GM19468 (cell line): ENCODE results near the gene CDC42EP5.

Experiments
- ATAC-seq: cut with Tn5 transposase; IDR thresholded peaks from one replicate; pipeline ENCODE4 v1.9.1; 2021; ENCODE audit warnings: mild to moderate bottlenecking, moderate library complexity, moderate number of reproducible peaks; ENCODE audit not compliant: unreplicated experiment; ENCODE audit errors: extremely low read depth

Gene CDC42EP5

DNA sequence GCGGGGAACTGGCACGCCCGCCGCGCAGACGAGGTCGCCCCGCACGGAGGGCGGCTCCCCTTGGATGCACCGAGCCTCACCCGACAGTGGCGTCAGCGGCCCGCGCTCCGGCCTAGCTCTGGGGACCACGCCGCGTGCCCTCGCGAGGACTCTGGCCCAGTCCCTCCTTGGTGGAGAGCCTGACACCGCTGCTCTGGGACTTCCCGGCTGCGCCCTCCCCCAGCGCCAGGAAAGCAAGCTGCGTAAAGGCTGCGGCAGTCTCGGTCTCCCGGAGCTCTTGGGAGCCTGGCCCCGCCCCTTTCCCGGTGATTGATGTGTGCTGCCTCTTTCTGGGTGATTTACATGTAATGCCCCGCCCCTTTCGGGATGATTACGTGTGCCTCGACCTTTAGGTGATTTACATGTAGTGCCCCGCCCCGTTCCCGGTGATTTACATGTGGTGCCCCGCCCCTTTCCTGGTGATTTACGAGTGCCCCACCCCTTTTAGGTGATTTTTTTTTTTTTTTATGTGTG, 9.5 kb downstream of the CDC42EP5 start, which contains the start of gene LENG9:
LENG9 (minus strand) TSS at position 248 of the 513 bp plus-strand sequence. CDS start 252 bp downstream, outside the sequence.
- peak; percentile 23 for ATAC-seq

- no peak for ATAC-seq
Measured at GRCh38 chr19:54462655-54463530, 10.2 kb downstream of the CDC42EP5 start.

GRCh38 chr19:54462047-54462654, 10.9 kb downstream of the CDC42EP5 start:
- no peak for ATAC-seq

DNA sequence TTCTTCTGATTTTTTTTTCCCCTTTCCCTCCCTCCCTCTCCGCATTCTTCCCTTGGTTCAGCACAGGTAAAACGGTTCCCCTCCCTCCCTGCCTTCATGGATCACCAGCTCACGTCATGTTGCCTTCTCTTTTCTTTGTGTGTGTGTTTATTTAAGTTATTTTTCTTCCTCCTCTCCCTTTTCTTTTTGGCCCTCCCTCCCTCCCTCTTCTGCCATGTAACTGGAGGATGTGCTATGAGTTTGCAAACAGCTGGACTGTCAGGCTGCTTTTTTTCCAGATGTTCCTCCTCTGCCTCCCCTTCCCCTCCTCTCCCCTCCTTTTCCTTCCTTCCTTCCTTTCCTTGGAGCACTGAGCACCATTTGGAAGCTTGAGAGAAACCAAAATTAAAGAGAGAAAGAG, 11.5 kb downstream of the CDC42EP5 start:
- no peak for ATAC-seq

DNA sequence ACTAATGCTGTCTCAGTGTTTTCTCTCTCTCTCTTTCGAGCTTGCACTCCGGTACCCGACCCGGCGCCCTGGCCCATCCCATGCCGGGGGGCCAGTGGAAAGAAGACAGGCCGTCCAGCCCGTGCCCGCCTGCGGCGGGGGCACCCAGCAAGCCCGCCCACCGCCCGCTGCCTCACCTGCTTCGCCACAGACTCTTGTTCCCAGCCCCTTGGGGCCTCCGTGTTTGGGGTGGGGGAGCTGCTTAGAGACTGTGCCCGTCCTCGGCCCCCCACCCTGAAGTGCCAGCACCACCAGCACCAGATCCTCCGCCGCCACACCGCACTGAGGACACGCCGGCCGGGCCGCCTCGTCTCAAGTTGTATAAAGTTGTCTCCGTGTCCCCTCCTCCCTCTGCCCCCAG, 11.9 kb downstream of the CDC42EP5 start:
- no peak for ATAC-seq

DNA sequence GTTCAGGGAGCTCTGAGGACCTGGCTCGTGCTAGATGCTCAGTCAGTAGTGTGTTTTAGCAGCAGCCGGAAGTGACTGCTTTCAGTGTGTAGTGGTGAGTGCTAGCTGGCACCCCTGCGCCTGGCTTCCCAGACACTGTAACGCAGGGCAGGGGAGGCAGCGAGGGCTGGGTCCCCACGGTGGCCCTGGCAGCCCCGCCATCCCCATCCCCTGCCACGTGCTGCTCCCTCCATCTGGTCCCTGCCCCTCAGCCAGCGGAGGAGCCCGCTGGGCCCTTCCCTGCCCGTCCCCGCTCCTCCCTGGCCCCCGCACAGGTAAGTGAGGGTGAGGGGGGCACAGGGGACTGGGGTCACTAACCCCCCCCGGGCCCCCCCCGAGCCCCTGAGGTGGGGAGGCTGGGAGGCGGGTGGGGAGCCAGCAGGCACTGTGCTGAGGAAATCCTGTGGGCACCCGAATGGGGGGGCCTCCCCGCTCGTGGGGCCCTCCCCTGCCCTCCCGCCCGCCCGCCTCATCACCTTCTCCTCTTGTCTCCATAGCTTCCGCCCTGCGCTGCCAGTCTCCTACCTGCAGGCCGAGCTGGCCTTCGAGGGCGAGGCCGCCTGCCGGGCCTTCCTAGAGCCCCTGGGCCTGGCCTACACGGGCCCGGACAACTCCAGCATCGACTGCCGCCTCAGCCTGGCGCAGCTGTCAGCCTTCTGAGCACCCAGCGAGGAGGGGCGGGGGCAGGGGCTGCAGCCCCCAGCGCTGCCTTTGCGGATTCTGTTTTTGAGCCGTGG, 12.7 kb downstream of the CDC42EP5 start:
- no peak for ATAC-seq

DNA sequence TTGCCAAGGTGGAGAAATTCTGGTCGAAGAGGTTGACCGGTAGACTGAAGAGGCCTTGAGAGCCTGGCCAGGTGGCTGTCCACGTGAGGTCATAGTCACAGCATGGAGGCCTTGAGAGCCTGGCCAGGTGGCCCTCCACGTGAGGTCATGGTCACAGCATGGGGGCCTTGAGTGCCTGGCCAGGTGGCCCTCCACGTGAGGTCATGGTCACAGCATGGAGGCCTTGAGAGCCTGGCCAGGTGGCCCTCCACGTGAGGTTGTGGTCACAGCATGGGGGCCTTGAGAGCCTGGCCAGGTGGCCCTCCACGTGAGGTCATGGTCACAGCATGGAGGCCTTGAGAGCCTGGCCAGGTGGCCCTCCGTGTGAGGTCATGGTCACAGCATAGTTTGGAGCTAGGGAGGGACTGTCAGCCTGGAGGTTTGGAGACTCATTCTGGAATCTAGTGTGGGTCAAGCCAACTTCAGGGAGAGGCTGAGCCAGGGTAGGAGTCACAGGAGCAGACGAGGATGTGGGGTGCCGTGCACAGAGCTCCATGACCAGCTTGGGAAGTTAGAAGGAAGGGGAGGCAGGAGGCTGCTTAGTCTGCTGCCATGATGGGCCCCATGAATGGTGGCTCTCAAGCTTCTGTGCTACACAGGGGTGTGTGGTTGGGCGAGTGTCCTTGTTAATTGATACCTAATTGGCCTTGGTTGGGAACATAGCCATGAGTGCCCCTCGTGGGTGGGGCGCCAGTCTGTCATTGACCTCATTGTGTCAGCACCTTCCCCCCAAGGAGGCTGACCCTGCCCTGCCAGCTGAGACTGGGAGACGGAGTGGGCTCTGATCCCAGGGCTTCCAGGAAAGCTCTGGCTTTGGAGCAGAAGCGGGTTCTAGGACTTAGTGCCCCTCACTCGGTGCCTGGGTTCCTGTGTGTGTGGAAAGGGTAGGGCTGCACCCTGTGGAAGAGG, 13.5 kb downstream of the CDC42EP5 start:
- ATAC-seq: no peak

GRCh38 chr19:54458648-54459281, 14.3 kb downstream of the CDC42EP5 start:
- no peak for ATAC-seq

GRCh38 chr19:54457773-54458647, 15.1 kb downstream of the CDC42EP5 start:
- ATAC-seq: no peak

GRCh38 chr19:54456423-54457373, 16.4 kb downstream of the CDC42EP5 start:
- ATAC-seq: no peak

GRCh38 chr19:54455786-54456422, 17.2 kb downstream of the CDC42EP5 start:
- ATAC-seq: no peak

- ATAC-seq: no peak
Measured at GRCh38 chr19:54454781-54455675, 18.1 kb downstream of the CDC42EP5 start.

- ATAC-seq: no peak
Measured at GRCh38 chr19:54453921-54454780, 18.9 kb downstream of the CDC42EP5 start.

DNA sequence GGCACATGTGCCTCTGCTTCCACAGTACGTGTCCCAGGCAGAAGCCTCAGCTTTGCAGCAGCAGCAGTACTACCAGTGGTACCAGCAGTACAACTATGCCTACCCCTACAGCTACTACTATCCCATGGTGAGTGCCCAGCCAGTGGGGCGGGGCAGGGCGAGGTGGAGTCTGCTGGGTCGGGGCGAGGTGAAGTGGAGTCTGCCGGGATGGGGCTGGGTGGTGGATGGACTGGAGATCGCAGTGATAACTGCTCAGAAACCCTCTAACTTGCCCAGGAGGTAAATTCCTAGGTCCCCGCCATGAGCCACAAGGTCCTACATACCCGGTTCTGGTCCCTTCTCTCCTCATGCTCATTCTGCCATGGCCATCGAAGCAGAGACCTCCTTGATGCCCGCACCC, 20.5 kb downstream of the CDC42EP5 start:
- no peak for ATAC-seq

DNA sequence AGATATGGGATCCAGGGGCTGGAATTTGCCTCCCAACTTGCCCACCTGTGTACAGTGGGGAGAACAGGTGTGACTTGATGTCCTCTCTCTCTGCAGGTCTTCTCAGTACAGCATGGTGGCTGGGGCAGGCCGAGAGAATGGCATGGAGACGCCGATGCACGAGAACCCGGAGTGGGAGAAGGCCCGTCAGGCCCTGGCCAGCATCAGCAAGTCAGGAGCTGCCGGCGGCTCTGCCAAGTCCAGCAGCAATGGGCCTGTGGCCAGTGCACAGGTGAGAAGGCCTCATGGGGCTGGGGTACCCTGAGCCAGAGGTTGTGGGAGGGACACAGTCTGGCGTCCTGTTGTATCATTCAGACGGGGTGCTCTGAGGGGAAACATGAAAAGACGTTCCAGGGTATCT, 21.1 kb downstream of the CDC42EP5 start:
- ATAC-seq: no peak
